NCI-H1694 treated with DMSO at 0.1 percent for 48 hours (cell line): ENCODE data around the gene FHDC1.

Experiments
- DNase-seq: peaks from one replicate; lab custom pipeline; 2025; lab: John Stamatoyannopoulos, UW

Gene FHDC1

DNA sequence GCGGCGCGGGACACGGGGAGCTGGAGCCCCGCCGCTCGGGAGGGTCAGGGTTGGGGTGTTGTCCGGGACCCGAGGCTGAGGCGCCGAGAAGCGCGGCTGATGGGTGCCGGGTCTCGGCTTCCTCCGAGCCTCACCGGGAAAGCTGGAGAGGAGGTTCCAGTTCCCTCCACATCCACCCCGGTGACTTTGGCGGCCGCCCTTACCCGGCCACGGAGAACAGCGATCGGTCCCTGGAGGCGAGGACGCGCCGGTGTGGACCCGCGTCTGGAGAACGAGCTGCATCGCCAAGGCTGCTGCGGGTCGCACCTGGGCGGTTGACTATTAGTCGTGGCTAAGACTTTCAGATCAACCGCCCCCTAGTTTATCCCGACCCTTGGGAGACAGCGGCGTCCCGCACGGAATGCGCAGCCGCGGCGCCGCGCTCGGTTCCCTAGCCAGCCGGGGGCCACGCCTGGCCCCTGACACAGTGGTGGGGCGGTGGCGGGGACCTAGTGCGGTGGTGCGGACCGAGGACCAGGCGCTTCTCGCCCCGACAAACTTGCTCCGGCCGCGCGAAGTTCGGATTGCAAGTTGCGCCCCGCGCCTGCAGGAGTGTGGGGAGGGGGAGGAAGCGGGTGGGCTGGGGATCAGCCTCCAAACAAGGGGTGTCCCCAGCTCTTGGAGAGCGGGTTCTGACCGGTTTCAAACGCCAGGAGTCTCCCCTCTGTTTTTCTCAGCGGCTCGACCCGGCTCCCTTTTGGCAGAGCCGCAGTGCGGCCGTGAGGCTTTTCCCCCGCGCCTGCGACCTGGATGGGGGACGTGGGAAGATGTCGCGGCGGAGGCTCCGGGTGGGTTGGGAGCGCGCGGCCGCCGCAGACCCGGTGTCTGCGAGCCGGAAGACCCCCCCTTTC, 568 bp downstream of the FHDC1 start:
- DNase-seq: no peak

GRCh38 chr4:152937336-152938236, 1.5 kb downstream of the FHDC1 start:
- peak; percentile 13 for DNase-seq

DNA sequence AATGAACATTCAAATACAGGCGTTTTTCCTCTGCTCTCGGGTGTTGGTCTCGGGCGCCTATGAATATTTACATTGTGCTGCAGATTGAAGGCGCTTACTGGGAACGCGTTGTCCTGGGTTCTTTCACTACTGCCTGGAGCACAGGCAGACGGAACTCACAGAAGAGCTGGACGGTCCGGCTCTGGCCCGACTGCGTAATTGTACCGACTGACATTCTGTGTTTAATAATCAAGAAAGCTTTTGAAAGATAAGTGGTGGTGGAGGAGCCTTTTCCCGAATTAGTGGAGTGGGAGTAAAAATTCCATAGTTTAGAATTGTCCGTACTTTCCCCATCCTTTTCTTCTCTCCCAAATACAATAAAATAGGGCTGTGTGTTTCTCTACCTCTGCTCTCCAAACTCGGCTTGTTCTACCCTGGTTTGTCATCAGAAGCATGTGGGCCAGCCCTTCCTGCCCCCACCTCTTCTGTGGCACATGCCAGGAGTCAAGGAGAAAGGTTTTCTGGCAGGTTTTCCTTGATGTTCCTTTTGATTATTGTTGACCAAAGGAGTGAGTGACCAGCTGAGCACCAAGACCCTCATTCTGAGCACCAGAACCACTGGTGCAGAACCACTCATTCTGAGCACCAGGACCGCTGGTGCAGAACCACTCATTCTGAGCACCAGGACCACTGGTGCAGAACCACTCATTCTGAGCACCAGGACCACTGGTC, 2.3 kb downstream of the FHDC1 start:
- no peak for DNase-seq

DNA sequence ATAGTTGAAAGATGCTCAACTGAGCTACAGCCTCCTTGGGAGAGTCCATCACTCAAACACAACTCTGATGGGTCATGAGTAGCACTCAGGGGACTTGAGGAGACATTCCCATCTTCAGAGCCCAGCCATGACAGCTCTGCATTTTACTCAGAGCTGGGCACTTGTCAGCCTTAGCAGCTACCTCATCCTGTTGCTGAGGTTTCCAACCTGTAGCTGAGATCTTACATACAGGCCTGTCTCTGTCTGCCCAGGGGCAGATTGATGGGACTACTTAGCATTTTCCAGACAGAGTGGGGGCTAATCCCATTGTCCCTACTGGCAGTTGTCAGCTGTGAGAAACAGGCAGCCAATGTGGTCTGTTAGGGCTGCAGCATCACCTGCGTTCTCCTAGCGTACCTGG, 3.5 kb downstream of the FHDC1 start:
- DNase-seq: no peak

GRCh38 chr4:152940461-152940860, 4.3 kb downstream of the FHDC1 start:
- no peak for DNase-seq

DNA sequence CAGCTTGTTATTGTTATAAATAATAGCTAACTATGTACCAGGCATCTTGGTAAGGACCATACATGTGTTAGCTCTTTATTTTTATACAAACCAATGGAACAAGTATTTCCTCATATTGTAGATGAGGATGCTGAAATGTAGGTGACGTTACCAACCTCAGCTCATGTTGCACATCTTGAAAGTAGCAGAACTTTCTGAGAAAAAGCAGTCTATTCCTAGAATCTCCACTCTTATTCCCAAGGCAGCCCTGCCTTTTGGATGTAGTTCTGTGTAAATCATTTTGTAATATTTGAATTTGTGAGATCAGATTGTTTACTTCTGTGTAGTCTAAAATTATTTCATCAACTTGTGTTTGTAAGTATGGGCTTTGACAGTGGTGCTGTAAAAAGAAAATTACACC, 5.3 kb downstream of the FHDC1 start:
- DNase-seq: no peak

- DNase-seq: no peak
Observed at GRCh38 chr4:152942346-152942745, 6.2 kb downstream of the FHDC1 start.

GRCh38 chr4:152943672-152944071, 7.5 kb downstream of the FHDC1 start:
- no peak for DNase-seq

- DNase-seq: no peak
Observed at GRCh38 chr4:152944666-152945320, 8.7 kb downstream of the FHDC1 start.

DNA sequence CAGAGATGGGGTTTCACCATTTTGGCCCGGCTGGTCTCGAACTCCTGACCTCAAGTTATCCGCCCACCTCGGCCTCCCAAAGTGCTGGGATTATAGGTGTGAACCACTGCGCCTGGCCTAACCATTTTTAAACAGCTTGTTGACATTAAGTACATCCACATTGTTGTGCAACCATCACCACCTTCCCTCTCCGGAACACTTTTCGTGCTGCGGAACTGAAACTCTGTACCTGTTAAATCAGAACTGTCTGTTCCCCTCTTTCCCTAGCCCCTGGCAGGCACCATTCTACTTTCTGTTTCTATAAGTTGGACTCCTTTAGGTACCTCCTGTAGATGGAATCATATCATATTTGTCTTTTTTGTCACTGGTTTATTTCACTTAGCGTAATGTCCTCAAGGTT, 9.5 kb downstream of the FHDC1 start:
- no peak for DNase-seq

- no peak for DNase-seq
Observed at GRCh38 chr4:152946446-152946845, 10.3 kb downstream of the FHDC1 start.

- no peak for DNase-seq
Observed at GRCh38 chr4:152947311-152947710, 11.2 kb downstream of the FHDC1 start.

- no peak for DNase-seq
Observed at GRCh38 chr4:152949930-152950329, 13.8 kb downstream of the FHDC1 start.

DNA sequence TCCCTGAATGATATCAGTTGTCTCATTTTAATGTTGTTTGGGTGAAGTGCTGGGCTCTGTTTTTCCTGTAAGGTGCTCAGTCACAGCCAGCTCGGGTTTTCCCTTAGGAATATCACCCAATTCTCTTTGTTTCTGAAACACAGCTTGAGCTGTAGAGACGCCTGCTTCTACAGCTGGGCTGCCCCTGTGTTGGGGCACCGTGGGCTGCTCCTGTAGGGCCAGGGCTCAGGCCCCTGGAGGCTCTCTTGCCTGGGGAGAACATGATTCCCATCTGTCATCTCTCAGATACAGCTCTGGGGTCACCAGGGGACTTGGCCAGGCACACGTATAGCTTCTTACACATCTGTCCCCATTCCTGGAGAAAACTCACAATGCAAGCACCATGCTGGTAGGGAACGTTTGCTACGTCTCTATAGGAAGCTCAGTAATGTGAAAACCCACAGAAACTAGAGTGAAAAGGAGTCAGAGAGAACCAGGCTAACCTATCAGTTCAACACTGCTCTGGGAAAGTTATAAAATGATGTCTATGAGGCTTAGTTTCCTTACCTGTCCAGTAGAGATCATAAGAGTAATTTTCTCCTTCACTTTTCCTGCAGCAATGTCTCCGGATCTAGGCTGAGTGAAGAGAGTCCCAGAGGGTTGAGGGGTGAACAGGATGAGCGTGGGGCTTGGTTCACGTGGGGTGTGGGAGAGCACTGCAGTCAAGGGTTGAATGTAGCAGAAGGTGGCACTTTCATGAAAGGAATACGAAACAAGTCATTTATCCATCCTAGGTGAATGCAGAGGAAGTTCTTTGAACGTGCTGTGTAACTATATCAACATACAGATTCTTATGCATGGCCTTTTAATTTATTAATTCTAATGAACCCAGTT, 14.5 kb downstream of the FHDC1 start:
- no peak for DNase-seq

DNA sequence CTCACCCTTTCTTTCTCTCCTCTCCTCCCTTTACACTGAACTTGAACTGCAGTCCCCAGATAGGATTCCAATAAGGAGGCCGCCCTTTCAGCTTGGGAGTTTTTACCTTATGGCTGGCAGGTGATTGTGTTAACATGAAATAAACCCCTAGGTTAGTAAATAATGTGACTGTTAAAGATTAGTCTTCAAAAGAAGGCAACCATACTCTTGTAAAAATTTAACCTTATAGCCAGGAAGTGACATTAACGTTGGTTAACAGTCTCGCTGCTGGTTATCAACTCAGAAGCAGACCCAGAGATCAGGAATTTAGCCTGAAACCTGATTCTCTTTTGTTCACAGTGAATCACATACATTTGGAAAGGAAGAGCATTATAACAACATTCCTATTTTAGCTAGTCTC, 15.2 kb downstream of the FHDC1 start:
- DNase-seq: no peak

DNA sequence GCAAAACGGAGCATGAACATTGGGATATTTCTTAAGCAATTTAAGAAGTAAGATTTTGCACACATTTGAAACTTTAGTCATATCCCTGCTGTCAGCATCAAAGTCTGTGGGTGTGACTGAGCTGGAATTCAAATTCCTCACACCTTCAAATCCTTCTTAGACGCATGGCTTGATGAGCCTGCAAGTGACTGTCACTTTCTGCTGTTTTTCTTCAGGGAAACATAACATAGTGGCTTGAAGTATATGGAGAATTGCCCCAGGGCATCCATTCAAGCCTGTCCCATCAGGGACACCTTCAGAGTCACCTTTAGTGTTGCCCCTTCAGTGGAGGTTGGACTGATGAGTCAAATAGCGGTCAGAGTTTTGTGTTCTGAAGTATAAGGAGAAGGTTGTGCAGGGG, 17.4 kb downstream of the FHDC1 start:
- DNase-seq: no peak

GRCh38 chr4:152954741-152955140, 18.6 kb downstream of the FHDC1 start:
- no peak for DNase-seq

DNA sequence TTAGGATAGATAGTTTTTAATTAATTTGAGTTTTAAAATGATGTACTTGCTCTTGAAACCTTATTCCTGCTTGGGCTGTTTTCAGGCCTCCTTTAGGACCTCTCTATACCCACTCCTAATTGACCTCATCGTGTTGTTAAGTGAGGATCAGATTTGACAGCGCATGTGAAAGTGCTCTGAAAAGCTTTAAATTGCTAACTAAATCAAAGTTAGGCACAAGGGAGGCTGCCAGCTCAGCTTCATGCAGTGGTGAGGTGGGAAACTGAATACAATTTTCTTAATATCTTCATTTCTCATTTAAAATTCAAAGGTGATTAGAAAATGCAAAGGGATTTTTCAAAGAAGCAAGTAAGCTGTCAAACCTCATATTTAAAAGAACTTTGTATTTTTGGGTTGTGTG, 20.0 kb downstream of the FHDC1 start:
- no peak for DNase-seq

DNA sequence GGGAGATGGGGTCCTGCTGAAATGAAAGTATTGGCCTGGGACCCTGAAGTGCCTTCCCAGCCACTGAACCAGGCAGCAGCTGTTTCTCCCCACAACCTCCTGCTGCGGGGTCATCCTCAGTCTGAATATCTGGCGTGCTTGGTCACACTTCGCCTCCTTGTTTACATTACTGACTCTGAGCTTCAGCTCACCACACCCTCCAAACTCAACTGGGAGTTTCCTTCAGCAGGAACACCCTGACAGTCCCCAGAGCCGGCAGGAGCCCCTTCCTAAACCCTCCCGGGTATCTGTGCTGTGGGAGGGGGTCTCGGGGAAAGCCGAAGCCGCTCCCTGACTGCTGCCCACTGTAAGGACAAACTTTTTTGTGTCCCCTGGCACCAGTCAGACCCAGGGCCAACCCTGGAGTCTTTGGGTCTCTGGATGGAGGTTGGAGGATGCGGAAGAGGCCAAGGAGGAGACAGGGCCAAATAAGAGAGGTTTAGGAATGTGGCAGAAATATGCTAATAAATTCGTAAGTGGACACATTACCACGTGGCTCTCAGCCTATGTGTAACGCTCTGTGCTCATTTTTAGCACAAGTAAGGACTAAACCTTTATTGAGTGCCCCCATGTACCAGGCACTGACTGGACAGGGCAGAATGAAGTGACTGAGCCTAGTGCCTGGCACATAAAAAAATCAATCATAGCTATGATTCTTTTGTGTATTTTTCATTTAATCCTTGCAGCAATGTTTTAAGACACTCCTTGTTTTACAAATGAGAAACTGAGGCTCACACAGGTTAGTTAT, 20.7 kb downstream of the FHDC1 start:
- DNase-seq: no peak
